Endodermal cell (in vitro differentiated cells): ENCODE data around the gene TNP1. TPM values are rescaled to one million over a fixed set of nuclear protein-coding genes. Genes with fewer than 3 reads are reported as not detected.

Experiments used
- DNase-seq: peaks from one replicate; pipeline ENCODE4 v3.0.0-alpha.2; 2017
- H3K27ac ChIP-seq: 2 replicates; pipeline ENCODE4 v1.5.1; 2013; ENCODE audit warnings: mild to moderate bottlenecking, low read depth, low read length, moderate library complexity
- H3K27me3 ChIP-seq: 2 replicates; pipeline ENCODE4 v1.6.1; 2013; ENCODE audit warnings: mild to moderate bottlenecking, low read length, moderate library complexity; ENCODE audit not compliant: insufficient read depth, control insufficient read depth, poor library complexity, severe bottlenecking
- H3K36me3 ChIP-seq: 2 replicates; pipeline ENCODE4 v1.7.0; 2013; ENCODE audit warnings: mild to moderate bottlenecking, low read length, moderate library complexity; ENCODE audit not compliant: control insufficient read depth, insufficient read depth
- H3K4me1 ChIP-seq: one replicate; pipeline ENCODE4 v1.7.0; 2013; ENCODE audit warnings: low read length; ENCODE audit not compliant: control insufficient read depth, insufficient read depth
- H3K4me3 ChIP-seq: 2 replicates; pipeline ENCODE4 v1.5.1; 2013; ENCODE audit warnings: mild to moderate bottlenecking, low read length, moderate library complexity
- H3K9ac ChIP-seq: 2 replicates; pipeline ENCODE4 v1.6.1; 2013; ENCODE audit warnings: mild to moderate bottlenecking, low read length, moderate library complexity; ENCODE audit not compliant: poor library complexity, severe bottlenecking; ENCODE audit errors: extremely low read depth
- H3K9me3 ChIP-seq: 2 replicates; pipeline ENCODE4 v1.6.1; 2013; ENCODE audit warnings: mild to moderate bottlenecking, low read length, moderate library complexity; ENCODE audit not compliant: control insufficient read depth
- H3K27ac Mint-ChIP-seq: 2 replicates; pipeline ENCODE4 v1.8.0; 2020; ENCODE audit warnings: mixed read lengths
- H3K27me3 Mint-ChIP-seq: 2 replicates; pipeline ENCODE4 v1.8.0; 2021; ENCODE audit warnings: mild to moderate bottlenecking, mixed read lengths; ENCODE audit not compliant: insufficient read depth
- H3K36me3 Mint-ChIP-seq: 2 replicates; pipeline ENCODE4 v1.8.0; 2020; ENCODE audit warnings: low read depth, mixed read lengths
- H3K4me1 Mint-ChIP-seq: 2 replicates; pipeline ENCODE4 v1.8.0; 2020; ENCODE audit warnings: mixed read lengths
- H3K4me3 Mint-ChIP-seq: 2 replicates; pipeline ENCODE4 v1.8.0; 2020; ENCODE audit warnings: mild to moderate bottlenecking, moderate library complexity, mixed read lengths
- H3K9me3 Mint-ChIP-seq: 2 replicates; pipeline ENCODE4 v1.8.0; 2020; ENCODE audit warnings: mild to moderate bottlenecking, mixed read lengths
- CTCF ChIP-seq: fragments of 200-600 bp; sonication (generic); conservative IDR thresholded peaks from 2 replicates; pipeline ENCODE4 v1.5.0; 2021; ENCODE audit warnings: antibody characterized with exemption, mild to moderate bottlenecking
- WGBS, 2 experiments: methylation state at CpG; one replicate each; pipeline versions ENCODE4 v1.1.5 to v1.1.7; 2013; ENCODE audit warnings: missing lambda C conversion rate in 2 of 2, mixed read lengths in 1 of 2; ENCODE audit not compliant: insufficient coverage in 1 of 2, insufficient read length in 1 of 2; 5-methylcytosine and 5-hydroxymethylcytosine counted together
- total RNA-seq, 2 donors: library from RNA; stranded (reverse); fragmentation: NEBNext Ultra II Directional in 1 of 2; extraction: Animal tissue kit (Norgen Biotek cat#: 25700) in 1 of 2; gene quantifications; 2 replicates in 1 of 2; 3 replicates in 1 of 2; pipeline ENCODE4 v1.2.1, GENCODE V29; 2021

Gene TNP1
- total RNA-seq, 2 donors from 2014 or later: not detected

- Mint-ChIP-seq H3K4me1 (peaks cover 43% of the 10 kb centered on the region), H3K27ac (no peak overlapping the region), H3K36me3 (no peaks in the 10 kb centered on the region), H3K4me3 (no peak overlapping the region), H3K9me3 (no peaks in the 10 kb centered on the region), H3K27me3 (no peaks in the 10 kb centered on the region)
- no peak overlapping the region for H3K27ac ChIP-seq
- no peaks in the 10 kb centered on the region for H3K36me3 ChIP-seq
- no peak for TF ChIP-seq CTCF
- no peak overlapping the region for H3K4me3 ChIP-seq
- 82 to 94% methylated on average over 1 to 4 of the region's 4 CpGs for WGBS, 2 experiments
- H3K9me3 ChIP-seq: no peaks in the 10 kb centered on the region
- no peaks in the 10 kb centered on the region for H3K27me3 ChIP-seq
- no peak for DNase-seq
- no peak overlapping the region for H3K9ac ChIP-seq
- H3K4me1 ChIP-seq: peaks cover 18% of the 10 kb centered on the region
Observed at GRCh38 chr2:216855079-216855478, 4.8 kb downstream of the TNP1 start.

- H3K36me3 Mint-ChIP-seq: no peaks in the 10 kb centered on the region
- no peaks in the 10 kb centered on the region for H3K36me3 ChIP-seq
- H3K9me3 ChIP-seq: no peaks in the 10 kb centered on the region
- no peaks in the 10 kb centered on the region for H3K9me3 Mint-ChIP-seq
- no peak overlapping the region for H3K27ac ChIP-seq
- no peak overlapping the region for H3K27ac Mint-ChIP-seq
- no peak overlapping the region for H3K4me3 Mint-ChIP-seq
- H3K4me1 ChIP-seq: peaks cover 11% of the 10 kb centered on the region
- H3K4me3 ChIP-seq: no peak overlapping the region
- peaks cover 6% of the 10 kb centered on the region for H3K27me3 Mint-ChIP-seq
- WGBS, 2 experiments: 80% methylated on average over 1 of the region's 1 CpG; no CpG with 5 or more reads in 1 of the 2 experiments
- DNase-seq: no peak
- peaks cover 14% of the 10 kb centered on the region for H3K4me1 Mint-ChIP-seq
- no peaks in the 10 kb centered on the region for H3K27me3 ChIP-seq
- TF ChIP-seq CTCF: no peak
- no peak overlapping the region for H3K9ac ChIP-seq
Observed at GRCh38 chr2:216851486-216852090, 8.3 kb downstream of the TNP1 start.

- peaks cover 6% of the 10 kb centered on the region for H3K27me3 Mint-ChIP-seq
- no peaks in the 10 kb centered on the region for H3K9me3 Mint-ChIP-seq
- H3K4me3 ChIP-seq: no peak overlapping the region
- no peak for TF ChIP-seq CTCF
- H3K4me1 ChIP-seq: peaks cover 11% of the 10 kb centered on the region
- DNase-seq: no peak
- H3K9ac ChIP-seq: no peak overlapping the region
- no peak overlapping the region for H3K27ac Mint-ChIP-seq
- WGBS, 2 experiments: 95 to 100% methylated on average over 5 to 6 of the region's 6 CpGs
- no peaks in the 10 kb centered on the region for H3K36me3 Mint-ChIP-seq
- no peaks in the 10 kb centered on the region for H3K36me3 ChIP-seq
- no peak overlapping the region for H3K4me3 Mint-ChIP-seq
- H3K9me3 ChIP-seq: no peaks in the 10 kb centered on the region
- peaks cover 8% of the 10 kb centered on the region for H3K4me1 Mint-ChIP-seq
- H3K27ac ChIP-seq: no peak overlapping the region
- no peaks in the 10 kb centered on the region for H3K27me3 ChIP-seq
Observed at GRCh38 chr2:216850665-216851322, 9.1 kb downstream of the TNP1 start.
